GM20431 (cell line): ENCODE data around the gene IFI27L1.
"Not testable (repeated sequence)": the region's sequence is repeated elsewhere in the genome, so short reads cannot be mapped to it uniquely, and the experiment has no call there.

ENCODE experiments used
- in situ Hi-C: fragments of 300-500 bp; cut with MseI, MboI; formaldehyde crosslinking; loops from one replicate; pipeline ENCODE4 v1.15.0; 2020; ENCODE audit warnings: low sequenced_read_pairs; ENCODE audit not compliant: unreplicated experiment

The IFI27L1 gene

GRCh38 chr14:94047581-94047980 lies 33.5 kb upstream of the IFI27L1 start:
- in situ Hi-C loops, result no loop called here

- in situ Hi-C loops, result no loop called here
Observed at GRCh38 chr14:94048691-94049624, 32.2 kb upstream of the IFI27L1 start.

GRCh38 chr14:94049625-94050023 lies 31.5 kb upstream of the IFI27L1 start:
- in situ Hi-C loops, result loop anchor here (10.0 kb wide), 1 partner anchor 85 kb away; no protein-coding TSS in a partner anchor

GRCh38 chr14:94050231-94050880 lies 30.8 kb upstream of the IFI27L1 start:
- in situ Hi-C loops, result loop anchor here (10.0 kb wide), 1 partner anchor 84 kb away; no protein-coding TSS in a partner anchor

GRCh38 chr14:94051115-94051514 lies 30.0 kb upstream of the IFI27L1 start:
- in situ Hi-C loops, result loop anchor here (10.0 kb wide), 1 partner anchor 84 kb away; no protein-coding TSS in a partner anchor

- in situ Hi-C loops, result loop anchor here (10.0 kb wide), 1 partner anchor 83 kb away; no protein-coding TSS in a partner anchor
Observed at GRCh38 chr14:94051779-94052178, 29.3 kb upstream of the IFI27L1 start.

- in situ Hi-C loops, result loop anchor here (10.0 kb wide), 1 partner anchor 83 kb away; no protein-coding TSS in a partner anchor
Observed at GRCh38 chr14:94052199-94052598, 28.9 kb upstream of the IFI27L1 start.

- in situ Hi-C loops, result loop anchor here (10.0 kb wide), 1 partner anchor 82 kb away; no protein-coding TSS in a partner anchor
Observed at GRCh38 chr14:94052662-94053061, 28.4 kb upstream of the IFI27L1 start.

GRCh38 chr14:94054401-94054800 lies 26.7 kb upstream of the IFI27L1 start:
- in situ Hi-C loops, result loop anchor here (10.0 kb wide), 1 partner anchor 80 kb away; no protein-coding TSS in a partner anchor

- in situ Hi-C loops, result loop anchor here (10.0 kb wide), 1 partner anchor 80 kb away; no protein-coding TSS in a partner anchor
Observed at GRCh38 chr14:94054936-94055335, 26.2 kb upstream of the IFI27L1 start.

GRCh38 chr14:94056579-94057308 lies 24.4 kb upstream of the IFI27L1 start:
- in situ Hi-C loops, result loop anchor here (10.0 kb wide), 1 partner anchor 78 kb away; no protein-coding TSS in a partner anchor

- in situ Hi-C loops, result loop anchor here (10.0 kb wide), 1 partner anchor 77 kb away; no protein-coding TSS in a partner anchor
Observed at GRCh38 chr14:94058128-94058673, 22.9 kb upstream of the IFI27L1 start.

GRCh38 chr14:94058674-94059138 lies 22.4 kb upstream of the IFI27L1 start:
- in situ Hi-C loops, result loop anchor here (10.0 kb wide), 1 partner anchor 76 kb away; no protein-coding TSS in a partner anchor

- in situ Hi-C loops, result loop anchor here (10.0 kb wide), 1 partner anchor 75 kb away; no protein-coding TSS in a partner anchor
Observed at GRCh38 chr14:94059998-94060397, 21.1 kb upstream of the IFI27L1 start.

GRCh38 chr14:94062344-94062940 lies 18.7 kb upstream of the IFI27L1 start:
- in situ Hi-C loops, result no loop called here

- in situ Hi-C loops, result no loop called here
Observed at GRCh38 chr14:94066089-94066676, 14.9 kb upstream of the IFI27L1 start.

GRCh38 chr14:94072076-94072475 lies 9.0 kb upstream of the IFI27L1 start:
- in situ Hi-C loops, result not testable (repeated sequence)

- in situ Hi-C loops, result no loop called here
Observed at GRCh38 chr14:94074534-94074933, 6.6 kb upstream of the IFI27L1 start.

- in situ Hi-C loops, result no loop called here
Observed at GRCh38 chr14:94075008-94075407, 6.1 kb upstream of the IFI27L1 start.
